Measurements from ENCODE around the gene PRR19. TPM values are rescaled to one million over a fixed set of nuclear protein-coding genes. Genes with fewer than 3 reads are reported as not detected.

Gene PRR19
- total RNA-seq, 1 experiment from 2014 or later: 2.2 TPM

DNA sequence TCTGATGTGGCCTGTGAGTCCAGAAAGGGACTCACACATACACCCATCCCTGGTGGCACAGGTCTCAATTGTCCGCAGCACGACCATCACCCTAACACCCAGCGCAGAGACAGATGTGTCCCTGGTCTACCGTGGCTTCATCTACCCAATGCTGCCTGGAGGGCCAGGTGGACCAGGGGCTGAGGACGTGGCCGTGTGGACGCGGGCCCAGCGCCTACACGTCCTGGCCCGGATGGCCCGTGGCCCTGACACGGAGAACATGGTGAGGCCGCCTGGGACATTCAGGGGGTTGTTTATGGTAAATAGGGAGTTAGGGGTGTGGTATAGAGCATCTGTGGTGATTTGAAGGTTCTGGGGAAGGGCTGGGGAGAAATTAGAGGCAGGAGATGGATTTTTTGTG lies 46.3 kb downstream of the PRR19 start:
- no peak for DNase-seq (ENCODE audit: low spot score)

DNA sequence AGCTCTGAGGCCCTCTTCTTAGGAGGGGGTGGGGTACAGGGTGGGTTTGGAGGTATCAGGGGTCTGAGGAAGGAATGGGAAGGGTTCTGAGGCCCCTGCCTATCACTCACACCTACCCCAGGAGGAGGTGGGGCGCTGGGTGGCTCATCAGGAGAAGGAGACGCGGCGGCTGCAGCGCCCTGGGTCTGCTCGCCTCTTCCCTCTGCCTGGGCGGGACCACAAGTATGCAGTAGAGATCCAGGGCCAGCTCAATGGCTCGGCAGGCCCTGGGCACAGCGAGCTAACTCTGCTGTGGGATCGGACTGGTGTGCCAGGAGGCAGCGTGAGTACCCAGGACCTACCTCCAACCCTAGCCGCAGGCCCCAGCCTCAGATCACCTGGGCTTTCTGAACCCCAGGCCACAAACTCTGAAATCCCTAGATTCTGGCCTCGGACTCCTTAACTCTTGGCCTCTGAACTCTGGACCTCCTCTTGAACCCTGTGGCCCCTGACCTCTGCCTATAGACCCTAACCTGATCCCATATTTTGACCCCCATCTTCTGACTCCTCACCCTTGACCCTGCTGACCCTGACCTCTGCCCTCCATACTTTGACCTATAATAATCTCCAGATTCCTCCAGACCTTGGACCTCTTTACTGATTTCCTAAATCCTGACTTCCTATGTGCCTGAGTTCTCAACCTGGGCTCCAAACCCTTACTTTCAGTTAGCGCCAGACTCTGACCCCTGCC lies 47.6 kb downstream of the PRR19 start:
- DNase-seq (ENCODE audit: low spot score): no peak

DNA sequence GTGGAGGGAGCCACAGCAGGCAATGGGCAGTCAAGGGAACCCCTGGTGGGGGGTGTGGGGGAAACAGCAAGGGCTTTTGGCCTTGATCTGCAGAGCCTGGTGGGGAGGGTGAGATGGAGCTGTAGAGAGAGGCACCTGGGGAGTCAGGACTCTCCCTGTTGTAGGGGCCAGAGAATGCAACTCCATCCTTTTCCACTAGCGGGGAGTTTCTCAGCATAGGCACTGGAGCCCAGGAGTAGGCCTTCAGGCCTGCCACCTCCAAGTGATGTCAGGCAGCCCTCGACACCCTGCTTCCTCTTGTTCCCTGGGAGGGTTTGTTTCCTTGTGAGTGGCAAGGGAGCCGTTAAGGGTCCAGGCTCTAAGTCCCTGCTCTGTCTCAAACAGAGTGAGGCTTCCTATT lies 48.5 kb downstream of the PRR19 start:
- DNase-seq (ENCODE audit: low spot score): no peak

DNA sequence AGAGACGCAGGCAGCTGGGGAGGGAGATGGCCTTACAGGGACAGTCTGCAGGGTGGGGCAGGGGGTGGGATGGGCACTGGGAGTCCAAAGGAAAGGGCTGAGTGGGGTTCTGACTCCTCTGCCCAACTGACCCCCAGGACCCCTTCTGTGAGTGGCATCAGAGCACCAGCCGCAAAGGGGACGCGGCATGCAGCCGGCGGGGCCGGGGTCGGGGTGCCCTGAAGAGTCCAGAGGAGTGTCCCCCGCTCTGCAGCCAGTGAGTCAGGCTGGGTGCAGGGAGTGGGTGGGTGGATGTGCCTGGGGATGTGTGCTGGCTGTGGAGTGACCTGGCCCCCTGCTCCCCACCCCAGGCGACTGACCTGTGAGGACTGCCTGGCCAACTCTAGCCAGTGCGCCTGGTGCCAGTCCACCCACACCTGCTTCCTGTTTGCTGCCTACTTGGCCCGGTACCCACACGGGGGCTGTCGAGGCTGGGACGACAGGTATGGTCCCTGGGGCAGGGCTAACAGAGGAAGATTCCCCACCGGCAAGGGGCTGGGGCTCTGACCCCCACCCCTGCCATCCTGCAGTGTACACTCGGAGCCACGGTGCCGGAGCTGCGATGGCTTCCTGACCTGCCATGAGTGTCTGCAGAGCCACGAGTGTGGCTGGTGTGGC lies 49.3 kb downstream of the PRR19 start:
- no peak for DNase-seq (ENCODE audit: low spot score)

DNA sequence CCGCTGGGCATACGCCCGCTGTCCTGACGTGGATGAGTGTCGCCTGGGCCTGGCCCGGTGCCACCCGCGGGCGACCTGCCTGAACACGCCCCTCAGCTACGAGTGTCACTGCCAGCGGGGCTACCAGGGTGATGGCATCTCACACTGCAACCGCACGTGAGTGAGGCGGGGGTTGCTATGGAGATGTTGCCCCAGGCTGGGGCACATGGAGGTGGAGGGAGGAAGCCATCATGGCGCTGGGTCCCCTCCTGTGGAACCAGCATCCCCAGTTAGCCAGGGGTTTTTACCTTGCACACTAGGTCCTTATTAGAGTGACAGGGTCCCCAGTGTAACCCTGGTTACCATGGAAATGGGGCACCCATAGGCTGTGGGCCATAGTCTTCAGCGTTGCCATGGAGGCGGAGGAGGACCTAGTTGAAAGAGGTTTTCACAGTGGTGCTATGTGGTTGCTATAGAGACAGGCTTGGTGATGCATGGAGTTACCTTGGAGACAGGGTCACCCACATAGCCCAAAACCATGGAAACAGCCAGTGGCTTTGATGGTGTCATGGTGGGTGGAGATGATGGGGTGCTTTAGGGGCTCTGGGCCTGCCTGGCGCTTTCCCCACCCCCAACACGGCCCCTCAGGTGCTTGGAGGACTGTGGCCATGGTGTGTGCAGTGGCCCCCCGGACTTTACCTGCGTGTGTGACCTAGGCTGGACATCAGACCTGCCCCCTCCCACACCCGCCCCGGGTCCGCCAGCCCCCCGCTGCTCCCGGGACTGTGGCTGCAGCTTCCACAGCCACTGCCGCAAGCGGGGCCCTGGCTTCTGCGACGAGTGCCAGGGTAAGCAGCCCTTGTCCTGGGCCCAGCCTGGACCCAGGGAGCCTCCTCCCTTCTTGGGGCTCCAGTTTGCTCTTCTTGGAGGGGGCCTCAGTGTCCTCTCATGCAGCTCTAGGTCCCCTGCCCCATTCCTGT lies 50.6 kb downstream of the PRR19 start:
- no peak for DNase-seq (ENCODE audit: low spot score)

DNA sequence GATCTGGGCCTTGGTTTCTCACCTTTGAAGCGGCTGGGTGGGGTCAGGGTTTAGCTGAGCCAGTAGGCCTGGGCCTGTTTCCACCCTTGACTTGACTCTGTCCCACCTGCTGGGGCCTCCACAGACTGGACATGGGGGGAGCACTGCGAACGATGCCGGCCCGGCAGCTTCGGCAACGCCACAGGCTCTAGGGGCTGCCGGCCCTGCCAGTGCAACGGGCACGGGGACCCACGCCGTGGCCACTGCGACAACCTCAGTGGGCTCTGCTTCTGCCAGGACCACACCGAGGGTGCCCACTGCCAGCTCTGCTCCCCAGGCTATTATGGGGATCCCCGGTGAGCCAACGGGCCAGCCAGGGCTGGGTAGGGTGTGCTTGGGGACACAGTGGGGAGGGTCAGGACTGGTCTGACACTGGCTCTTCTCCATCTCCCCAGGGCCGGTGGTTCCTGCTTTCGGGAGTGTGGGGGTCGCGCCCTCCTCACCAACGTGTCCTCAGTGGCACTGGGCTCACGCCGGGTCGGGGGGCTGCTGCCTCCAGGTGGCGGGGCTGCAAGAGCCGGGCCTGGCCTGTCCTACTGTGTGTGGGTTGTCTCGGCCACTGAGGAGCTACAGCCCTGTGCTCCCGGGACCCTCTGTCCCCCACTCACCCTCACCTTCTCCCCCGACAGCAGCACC lies 51.5 kb downstream of the PRR19 start:
- DNase-seq (ENCODE audit: low spot score): no peak

DNA sequence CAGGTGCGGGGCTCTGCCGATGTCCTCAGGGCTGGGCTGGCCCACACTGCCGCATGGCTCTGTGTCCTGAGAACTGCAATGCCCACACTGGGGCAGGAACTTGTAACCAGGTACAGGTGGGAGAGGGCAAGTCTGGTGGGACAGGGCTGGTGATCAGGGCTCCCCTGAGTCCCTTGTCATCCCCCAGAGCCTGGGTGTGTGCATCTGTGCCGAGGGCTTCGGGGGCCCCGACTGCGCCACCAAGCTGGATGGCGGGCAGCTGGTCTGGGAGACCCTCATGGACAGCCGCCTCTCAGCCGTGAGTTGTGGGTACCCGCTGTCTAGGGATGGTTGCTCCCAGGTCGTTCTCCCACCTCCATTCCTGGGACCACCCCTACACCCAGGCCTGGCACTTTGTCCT lies 54.0 kb downstream of the PRR19 start:
- DNase-seq (ENCODE audit: low spot score): no peak

DNA sequence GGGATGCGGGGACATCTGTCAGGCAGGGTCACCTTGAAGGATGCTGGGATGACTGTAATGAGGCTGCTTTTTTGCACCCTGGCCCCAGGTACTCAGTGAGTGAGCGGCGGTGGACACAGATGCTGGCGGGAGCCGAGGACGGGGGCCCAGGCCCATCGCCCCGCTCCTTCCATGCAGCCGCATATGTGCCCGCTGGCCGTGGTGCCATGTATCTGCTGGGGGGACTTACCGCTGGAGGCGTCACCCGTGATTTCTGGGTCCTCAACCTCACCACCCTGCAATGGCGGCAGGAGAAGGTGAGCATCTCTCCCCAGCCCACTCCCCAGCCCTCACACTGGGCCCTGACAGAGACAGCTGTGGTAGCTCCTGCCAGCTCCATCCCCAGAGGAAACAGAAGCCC lies 54.8 kb downstream of the PRR19 start:
- DNase-seq (ENCODE audit: low spot score): no peak

DNA sequence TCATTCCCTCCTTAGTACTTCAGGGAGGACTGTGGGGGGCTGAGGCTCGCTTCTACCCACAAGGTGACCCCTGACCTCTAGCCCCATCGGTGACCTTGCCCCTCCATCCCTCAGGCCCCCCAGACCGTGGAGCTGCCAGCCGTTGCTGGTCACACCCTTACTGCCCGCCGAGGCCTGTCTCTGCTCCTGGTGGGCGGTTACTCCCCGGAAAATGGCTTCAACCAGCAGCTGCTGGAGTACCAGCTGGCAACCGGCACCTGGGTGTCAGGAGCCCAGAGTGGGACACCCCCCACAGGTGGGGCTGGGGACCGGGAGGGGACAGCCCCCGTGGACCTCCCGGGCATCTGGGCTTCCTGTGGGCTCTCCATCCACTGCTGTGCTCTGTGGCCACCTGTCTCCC lies 55.4 kb downstream of the PRR19 start:
- DNase-seq (ENCODE audit: low spot score): no peak

Other genes with a start within 250 kb of the PRR19 start
- 0.76 and 1.9 TPM in 2 replicates for gene GRIK5, start 231.9 kb upstream of the PRR19 start, total RNA-seq (2014; rRNA removed; shearing (Covaris generic))
- gene ZNF574, start 226.0 kb upstream of the PRR19 start, total RNA-seq (2014; rRNA removed; shearing (Covaris generic)): 24.4 and 26.8 TPM in 2 replicates
- 0.05 TPM in 1 of 2 replicates, not detected in the other for gene POU2F2, start 169.7 kb upstream of the PRR19 start, total RNA-seq (2014; rRNA removed; shearing (Covaris generic))
- 65.3 and 75.4 TPM in 2 replicates for gene DEDD2, start 84.5 kb upstream of the PRR19 start, total RNA-seq (2014; rRNA removed; shearing (Covaris generic))
- gene ZNF526, start 81.8 kb upstream of the PRR19 start, total RNA-seq (2014; rRNA removed; shearing (Covaris generic)): 12.6 and 20.6 TPM in 2 replicates
- 25.7 and 34.0 TPM in 2 replicates for gene GSK3A, start 59.5 kb upstream of the PRR19 start, total RNA-seq (2014; rRNA removed; shearing (Covaris generic))
- 43.6 and 52.8 TPM in 2 replicates for gene ERF, start 47.0 kb upstream of the PRR19 start, total RNA-seq (2014; rRNA removed; shearing (Covaris generic))
- gene CIC, start 32.9 kb upstream of the PRR19 start, total RNA-seq (2014; rRNA removed; shearing (Covaris generic)): 25.3 and 48.5 TPM in 2 replicates
- gene PAFAH1B3, start 492 bp downstream of the PRR19 start, total RNA-seq (2014; rRNA removed; shearing (Covaris generic)): 144 and 170 TPM in 2 replicates
- gene TMEM145, start 11.2 kb downstream of the PRR19 start, total RNA-seq (2014; rRNA removed; shearing (Covaris generic)): not detected in 2 replicates
- gene MEGF8, start 23.5 kb downstream of the PRR19 start, total RNA-seq (2014; rRNA removed; shearing (Covaris generic)): 11.3 and 11.4 TPM in 2 replicates
- 0.34 and 2.8 TPM in 2 replicates for gene CNFN, start 88.2 kb downstream of the PRR19 start, total RNA-seq (2014; rRNA removed; shearing (Covaris generic))
- 1.2 TPM in 1 of 2 replicates, not detected in the other for gene LIPE, start 125.3 kb downstream of the PRR19 start, total RNA-seq (2014; rRNA removed; shearing (Covaris generic))
- gene CXCL17, start 140.8 kb downstream of the PRR19 start, total RNA-seq (2014; rRNA removed; shearing (Covaris generic)): not detected in 2 replicates
- gene CEACAM1, start 226.3 kb downstream of the PRR19 start, total RNA-seq (2014; rRNA removed; shearing (Covaris generic)): 0.67 and 2.2 TPM in 2 replicates

Data from A172 (cell line).